ENCODE results near the gene DNAL4.

DNA sequence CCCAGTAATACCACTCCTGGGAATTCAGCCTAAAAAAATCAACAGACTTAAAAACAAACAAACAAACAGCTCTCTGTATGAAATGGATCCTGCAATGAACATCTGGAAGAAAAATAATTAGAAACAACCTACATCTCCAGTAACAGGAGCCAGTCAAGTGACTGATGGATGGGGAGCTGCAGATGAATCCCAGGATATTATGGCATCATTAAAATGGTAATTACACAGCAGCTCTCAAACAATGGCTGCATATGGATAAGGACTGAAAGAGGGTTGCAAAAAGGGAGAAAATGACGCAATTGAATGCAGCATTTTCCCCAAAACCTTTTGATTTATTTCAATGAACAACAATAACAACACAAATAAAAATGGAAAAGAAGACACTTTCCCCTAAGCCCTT is 45.7 kb upstream of the DNAL4 start:
- TF ChIP-seq, protein P1, sequence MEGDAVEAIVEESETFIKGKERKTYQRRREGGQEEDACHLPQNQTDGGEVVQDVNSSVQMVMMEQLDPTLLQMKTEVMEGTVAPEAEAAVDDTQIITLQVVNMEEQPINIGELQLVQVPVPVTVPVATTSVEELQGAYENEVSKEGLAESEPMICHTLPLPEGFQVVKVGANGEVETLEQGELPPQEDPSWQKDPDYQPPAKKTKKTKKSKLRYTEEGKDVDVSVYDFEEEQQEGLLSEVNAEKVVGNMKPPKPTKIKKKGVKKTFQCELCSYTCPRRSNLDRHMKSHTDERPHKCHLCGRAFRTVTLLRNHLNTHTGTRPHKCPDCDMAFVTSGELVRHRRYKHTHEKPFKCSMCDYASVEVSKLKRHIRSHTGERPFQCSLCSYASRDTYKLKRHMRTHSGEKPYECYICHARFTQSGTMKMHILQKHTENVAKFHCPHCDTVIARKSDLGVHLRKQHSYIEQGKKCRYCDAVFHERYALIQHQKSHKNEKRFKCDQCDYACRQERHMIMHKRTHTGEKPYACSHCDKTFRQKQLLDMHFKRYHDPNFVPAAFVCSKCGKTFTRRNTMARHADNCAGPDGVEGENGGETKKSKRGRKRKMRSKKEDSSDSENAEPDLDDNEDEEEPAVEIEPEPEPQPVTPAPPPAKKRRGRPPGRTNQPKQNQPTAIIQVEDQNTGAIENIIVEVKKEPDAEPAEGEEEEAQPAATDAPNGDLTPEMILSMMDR (optimal IDR thresholded peaks at IDR 0.05 in 1 of 3, IDR thresholded peaks at IDR 0.05 in 1 of 3, conservative IDR thresholded peaks at IDR 0.05 in 1 of 3; ENCODE audit: extremely low read depth in 1 of 3, insufficient read depth in 2 of 3, low read length in 3 of 3): no peak
- TF ChIP-seq EZH2 (IDR thresholded peaks at IDR 0.05; ENCODE audit: low read length): no peak

Measured in keratinocyte (primary cell).